Measurements from ENCODE around the gene MED29. TPM values are rescaled to one million over a fixed set of nuclear protein-coding genes. Genes with fewer than 3 reads are reported as not detected.

The MED29 gene
- total and polyA plus RNA-seq, 2 of the 13 experiments (the other 11 are each of a cell fraction or from before 2014, with no cell fraction given) = 14.0 to 19.7 TPM

- TF ChIP-seq, protein P1, sequence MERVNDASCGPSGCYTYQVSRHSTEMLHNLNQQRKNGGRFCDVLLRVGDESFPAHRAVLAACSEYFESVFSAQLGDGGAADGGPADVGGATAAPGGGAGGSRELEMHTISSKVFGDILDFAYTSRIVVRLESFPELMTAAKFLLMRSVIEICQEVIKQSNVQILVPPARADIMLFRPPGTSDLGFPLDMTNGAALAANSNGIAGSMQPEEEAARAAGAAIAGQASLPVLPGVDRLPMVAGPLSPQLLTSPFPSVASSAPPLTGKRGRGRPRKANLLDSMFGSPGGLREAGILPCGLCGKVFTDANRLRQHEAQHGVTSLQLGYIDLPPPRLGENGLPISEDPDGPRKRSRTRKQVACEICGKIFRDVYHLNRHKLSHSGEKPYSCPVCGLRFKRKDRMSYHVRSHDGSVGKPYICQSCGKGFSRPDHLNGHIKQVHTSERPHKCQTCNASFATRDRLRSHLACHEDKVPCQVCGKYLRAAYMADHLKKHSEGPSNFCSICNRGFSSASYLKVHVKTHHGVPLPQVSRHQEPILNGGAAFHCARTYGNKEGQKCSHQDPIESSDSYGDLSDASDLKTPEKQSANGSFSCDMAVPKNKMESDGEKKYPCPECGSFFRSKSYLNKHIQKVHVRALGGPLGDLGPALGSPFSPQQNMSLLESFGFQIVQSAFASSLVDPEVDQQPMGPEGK (CRISPR knock-in tag; IDR thresholded peaks at IDR 0.05) = peak; percentile 50; the same call in 1 of the 2 replicates
- TF ChIP-seq ZNF207 (IDR thresholded peaks at IDR 0.05; ENCODE audit: borderline replicate concordance) (no peak), ZNF83 (CRISPR knock-in tag; IDR thresholded peaks at IDR 0.05; ENCODE audit: borderline replicate concordance) (no peak), ZSCAN30 (CRISPR knock-in tag; IDR thresholded peaks at IDR 0.05) (no peak), ZNF530 (CRISPR knock-in tag; IDR thresholded peaks at IDR 0.05; ENCODE audit: low read depth) (no peak), ZNF839 (CRISPR knock-in tag; IDR thresholded peaks at IDR 0.05; ENCODE audit: borderline replicate concordance) (peak; percentile 69; the same call in 1 of the 2 replicates), SYNCRIP (IDR thresholded peaks at IDR 0.05; ENCODE audit: insufficient read depth, low read depth, low read length) (no peak), AHR (CRISPR knock-in tag; IDR thresholded peaks at IDR 0.05) (no peak), CBX1 (IDR thresholded peaks at IDR 0.05; ENCODE audit: low read depth) (no peak), ELF4 (CRISPR knock-in tag; IDR thresholded peaks at IDR 0.05; ENCODE audit: borderline replicate concordance) (peak; percentile 91), RELA (CRISPR knock-in tag; IDR thresholded peaks at IDR 0.05) (no peak), ZNF136 (CRISPR knock-in tag; IDR thresholded peaks at IDR 0.05; ENCODE audit: low read depth) (peak; percentile 64; the same call in 1 of the 2 replicates), SOX6 (IDR thresholded peaks at IDR 0.05) (no peak), SOX6 (CRISPR knock-in tag; IDR thresholded peaks at IDR 0.05) (peak; percentile 71), ZNF546 (CRISPR knock-in tag; conservative IDR thresholded peaks at IDR 0.05) (peak; percentile 86; the same call in 1 of the 2 replicates), ERF (CRISPR knock-in tag; IDR thresholded peaks at IDR 0.05) (peak; percentile 91), GATA4 (IDR thresholded peaks at IDR 0.05; ENCODE audit: borderline replicate concordance, low read depth) (peak; percentile 74; the same call in 1 of the 2 replicates), ZNF7 (CRISPR knock-in tag; IDR thresholded peaks at IDR 0.05) (no peak; the same call in 1 of the 2 replicates), CBFB (CRISPR knock-in tag; IDR thresholded peaks at IDR 0.05) (0 out of 2 replicates have a peak, but pooled peaks have one; percentile 40), ZNF780A (CRISPR knock-in tag; IDR thresholded peaks at IDR 0.05) (no peak), ZFP41 (CRISPR knock-in tag; IDR thresholded peaks at IDR 0.05; ENCODE audit: borderline replicate concordance) (no peak)
- TF ChIP-seq, protein P2, sequence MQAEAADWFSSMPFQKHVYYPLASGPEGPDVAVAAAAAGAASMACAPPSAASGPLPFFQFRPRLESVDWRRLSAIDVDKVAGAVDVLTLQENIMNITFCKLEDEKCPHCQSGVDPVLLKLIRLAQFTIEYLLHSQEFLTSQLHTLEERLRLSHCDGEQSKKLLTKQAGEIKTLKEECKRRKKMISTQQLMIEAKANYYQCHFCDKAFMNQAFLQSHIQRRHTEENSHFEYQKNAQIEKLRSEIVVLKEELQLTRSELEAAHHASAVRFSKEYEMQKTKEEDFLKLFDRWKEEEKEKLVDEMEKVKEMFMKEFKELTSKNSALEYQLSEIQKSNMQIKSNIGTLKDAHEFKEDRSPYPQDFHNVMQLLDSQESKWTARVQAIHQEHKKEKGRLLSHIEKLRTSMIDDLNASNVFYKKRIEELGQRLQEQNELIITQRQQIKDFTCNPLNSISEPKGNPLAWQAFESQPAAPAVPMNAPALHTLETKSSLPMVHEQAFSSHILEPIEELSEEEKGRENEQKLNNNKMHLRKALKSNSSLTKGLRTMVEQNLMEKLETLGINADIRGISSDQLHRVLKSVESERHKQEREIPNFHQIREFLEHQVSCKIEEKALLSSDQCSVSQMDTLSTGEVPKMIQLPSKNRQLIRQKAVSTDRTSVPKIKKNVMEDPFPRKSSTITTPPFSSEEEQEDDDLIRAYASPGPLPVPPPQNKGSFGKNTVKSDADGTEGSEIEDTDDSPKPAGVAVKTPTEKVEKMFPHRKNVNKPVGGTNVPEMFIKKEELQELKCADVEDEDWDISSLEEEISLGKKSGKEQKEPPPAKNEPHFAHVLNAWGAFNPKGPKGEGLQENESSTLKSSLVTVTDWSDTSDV (CRISPR knock-in tag; IDR thresholded peaks at IDR 0.05) = no peak
- TF ChIP-seq, protein P3, sequence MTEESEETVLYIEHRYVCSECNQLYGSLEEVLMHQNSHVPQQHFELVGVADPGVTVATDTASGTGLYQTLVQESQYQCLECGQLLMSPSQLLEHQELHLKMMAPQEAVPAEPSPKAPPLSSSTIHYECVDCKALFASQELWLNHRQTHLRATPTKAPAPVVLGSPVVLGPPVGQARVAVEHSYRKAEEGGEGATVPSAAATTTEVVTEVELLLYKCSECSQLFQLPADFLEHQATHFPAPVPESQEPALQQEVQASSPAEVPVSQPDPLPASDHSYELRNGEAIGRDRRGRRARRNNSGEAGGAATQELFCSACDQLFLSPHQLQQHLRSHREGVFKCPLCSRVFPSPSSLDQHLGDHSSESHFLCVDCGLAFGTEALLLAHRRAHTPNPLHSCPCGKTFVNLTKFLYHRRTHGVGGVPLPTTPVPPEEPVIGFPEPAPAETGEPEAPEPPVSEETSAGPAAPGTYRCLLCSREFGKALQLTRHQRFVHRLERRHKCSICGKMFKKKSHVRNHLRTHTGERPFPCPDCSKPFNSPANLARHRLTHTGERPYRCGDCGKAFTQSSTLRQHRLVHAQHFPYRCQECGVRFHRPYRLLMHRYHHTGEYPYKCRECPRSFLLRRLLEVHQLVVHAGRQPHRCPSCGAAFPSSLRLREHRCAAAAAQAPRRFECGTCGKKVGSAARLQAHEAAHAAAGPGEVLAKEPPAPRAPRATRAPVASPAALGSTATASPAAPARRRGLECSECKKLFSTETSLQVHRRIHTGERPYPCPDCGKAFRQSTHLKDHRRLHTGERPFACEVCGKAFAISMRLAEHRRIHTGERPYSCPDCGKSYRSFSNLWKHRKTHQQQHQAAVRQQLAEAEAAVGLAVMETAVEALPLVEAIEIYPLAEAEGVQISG (CRISPR knock-in tag; IDR thresholded peaks at IDR 0.05) = peak; percentile 94
Measured at GRCh38 chr19:39445196-39446111, 54.3 kb downstream of the MED29 start, which contains the start of gene SUPT5H (continued).

All from HepG2 (cell line).